ENCODE results near the gene AHRR. TPM values are rescaled to one million over a fixed set of nuclear protein-coding genes. Genes with fewer than 3 reads are reported as not detected.
"Not testable (repeated sequence)": the region's sequence is repeated elsewhere in the genome, so short reads cannot be mapped to it uniquely, and the experiment has no call there.

The AHRR gene
- total RNA-seq, 1 donor from 2014 or later = 23.9 TPM

DNA sequence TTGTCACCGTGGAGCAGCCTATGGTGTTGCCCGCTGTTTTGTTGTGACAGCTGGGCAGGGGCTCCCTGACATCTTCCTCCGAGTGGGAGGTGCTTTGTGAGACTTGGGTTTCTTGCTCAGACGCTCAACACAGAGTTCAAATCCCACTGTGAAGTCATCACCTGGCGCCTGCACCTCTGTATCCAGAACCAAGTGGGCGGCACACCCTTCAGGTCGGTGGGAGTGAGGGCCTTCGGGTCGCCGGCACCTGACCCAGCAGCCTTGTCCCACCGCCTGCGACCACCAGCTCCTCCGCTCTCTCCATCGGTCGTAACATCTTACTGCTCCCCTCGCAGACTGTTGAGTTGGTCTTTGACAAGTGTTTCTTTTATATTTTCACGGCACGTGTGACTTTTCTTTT, 83.9 kb downstream of the AHRR start:
- no peak for DNase-seq (ENCODE audit: extremely low read depth, low read depth, low spot score)

DNA sequence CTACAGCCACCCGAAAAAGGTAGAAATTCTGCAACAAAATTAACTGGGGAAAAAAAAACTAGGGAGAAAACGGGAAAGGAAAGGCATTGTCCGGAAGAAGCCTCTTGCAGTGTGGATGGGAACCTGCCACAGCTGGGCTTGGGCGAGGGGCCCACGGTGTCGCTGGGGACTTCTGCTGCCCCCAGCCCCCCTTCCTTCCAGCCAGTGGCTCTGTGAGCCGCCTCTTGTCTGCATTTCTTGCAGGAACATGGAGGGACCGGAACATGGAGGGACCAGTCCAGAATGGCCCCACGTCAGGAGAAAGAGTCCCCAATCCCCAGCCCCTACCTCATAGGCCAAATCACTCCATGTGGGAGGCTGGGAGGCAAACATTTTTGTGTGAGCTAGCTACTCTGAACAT, 84.5 kb downstream of the AHRR start:
- DNase-seq (ENCODE audit: extremely low read depth, low read depth, low spot score) = no peak

DNA sequence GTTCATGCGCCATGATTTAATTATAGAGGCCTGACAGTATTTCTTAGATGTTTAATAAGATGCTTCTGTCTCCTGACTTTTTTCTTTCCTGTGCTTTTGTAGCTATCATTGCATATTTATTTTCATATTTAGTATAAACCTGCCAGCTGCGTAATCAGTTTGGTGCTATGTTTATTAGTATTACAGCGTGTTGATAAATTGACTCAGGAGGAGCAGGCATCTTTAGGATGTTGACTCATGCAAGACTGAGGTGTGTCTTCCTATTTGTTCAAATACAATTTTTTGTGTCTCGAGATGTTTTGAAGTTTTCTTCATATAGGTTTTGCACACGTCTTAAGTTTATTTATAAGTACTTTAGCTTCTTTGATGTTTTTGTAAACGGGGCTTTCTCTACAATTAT, 85.5 kb downstream of the AHRR start:
- no peak for DNase-seq (ENCODE audit: extremely low read depth, low read depth, low spot score)

DNA sequence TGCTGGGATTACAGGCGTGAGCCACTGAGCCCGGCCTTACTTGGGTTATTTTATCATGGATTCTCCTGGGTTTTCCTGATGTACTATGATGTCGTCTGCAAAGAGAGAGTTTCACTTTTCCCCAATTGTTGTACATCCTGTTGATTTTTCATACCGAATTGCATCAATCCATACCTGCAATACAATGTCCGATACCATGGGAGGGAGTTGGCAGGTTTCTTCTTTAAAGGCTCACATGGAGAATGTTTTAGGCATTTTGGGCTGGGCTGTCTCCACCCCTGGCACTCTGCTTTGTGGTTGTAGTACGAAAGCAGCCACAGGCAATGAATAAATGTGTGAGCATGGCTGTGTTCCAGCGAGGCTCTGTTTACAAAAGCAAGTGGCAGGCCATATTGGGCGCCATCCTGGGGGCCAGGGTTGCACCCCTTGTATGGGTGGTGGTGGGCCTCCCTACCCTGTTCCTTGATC, 86.3 kb downstream of the AHRR start:
- DNase-seq (ENCODE audit: extremely low read depth, low read depth, low spot score) = no peak

DNA sequence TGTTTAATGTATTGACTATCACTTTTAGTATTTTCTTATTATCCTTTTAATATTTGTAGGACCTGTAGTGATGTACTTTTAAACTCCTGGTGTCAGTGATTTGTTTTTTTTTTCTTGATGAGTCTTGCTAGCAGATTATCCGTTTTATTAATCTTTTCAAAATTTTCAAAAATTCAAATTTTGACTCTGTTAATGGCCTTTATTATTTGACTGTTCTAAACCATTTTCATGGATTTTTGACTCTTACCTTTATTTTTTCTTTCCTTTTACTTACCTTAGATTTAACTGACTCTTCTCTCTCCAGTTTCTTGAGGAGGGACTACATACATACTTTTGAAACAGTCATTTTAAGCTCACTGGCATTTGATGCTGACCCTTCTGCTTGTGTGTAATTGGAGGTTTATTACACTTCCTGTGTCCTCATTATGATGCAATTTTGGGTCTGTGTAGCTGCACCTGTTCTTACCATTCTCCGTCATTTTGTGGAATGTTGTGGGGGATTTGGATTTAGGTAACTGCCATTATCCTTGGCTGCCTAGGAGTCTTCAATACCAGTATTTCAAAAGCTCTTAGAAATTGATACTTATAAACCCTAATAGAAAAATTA, 89.5 kb downstream of the AHRR start:
- no peak for DNase-seq (ENCODE audit: extremely low read depth, low read depth, low spot score)

DNA sequence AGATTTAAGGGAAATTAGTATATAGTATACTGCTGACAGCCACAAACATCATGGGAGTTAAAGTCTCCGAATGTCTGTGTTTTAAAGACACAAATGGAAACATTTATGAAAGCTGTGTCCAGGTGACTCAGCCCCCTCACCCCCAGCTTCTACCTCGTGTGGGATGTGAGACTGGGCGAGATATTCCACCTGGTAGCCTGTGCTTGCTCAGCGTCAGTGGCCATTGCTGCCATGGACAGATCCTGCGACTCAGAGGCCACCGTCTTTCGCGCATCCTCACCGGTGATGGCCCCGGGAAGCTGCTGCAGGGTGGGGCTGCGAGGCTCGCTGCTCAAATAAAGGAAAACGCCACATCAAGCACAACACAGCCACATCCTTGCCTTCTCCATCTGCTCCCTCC, 90.2 kb downstream of the AHRR start:
- no peak for DNase-seq (ENCODE audit: extremely low read depth, low read depth, low spot score)

DNA sequence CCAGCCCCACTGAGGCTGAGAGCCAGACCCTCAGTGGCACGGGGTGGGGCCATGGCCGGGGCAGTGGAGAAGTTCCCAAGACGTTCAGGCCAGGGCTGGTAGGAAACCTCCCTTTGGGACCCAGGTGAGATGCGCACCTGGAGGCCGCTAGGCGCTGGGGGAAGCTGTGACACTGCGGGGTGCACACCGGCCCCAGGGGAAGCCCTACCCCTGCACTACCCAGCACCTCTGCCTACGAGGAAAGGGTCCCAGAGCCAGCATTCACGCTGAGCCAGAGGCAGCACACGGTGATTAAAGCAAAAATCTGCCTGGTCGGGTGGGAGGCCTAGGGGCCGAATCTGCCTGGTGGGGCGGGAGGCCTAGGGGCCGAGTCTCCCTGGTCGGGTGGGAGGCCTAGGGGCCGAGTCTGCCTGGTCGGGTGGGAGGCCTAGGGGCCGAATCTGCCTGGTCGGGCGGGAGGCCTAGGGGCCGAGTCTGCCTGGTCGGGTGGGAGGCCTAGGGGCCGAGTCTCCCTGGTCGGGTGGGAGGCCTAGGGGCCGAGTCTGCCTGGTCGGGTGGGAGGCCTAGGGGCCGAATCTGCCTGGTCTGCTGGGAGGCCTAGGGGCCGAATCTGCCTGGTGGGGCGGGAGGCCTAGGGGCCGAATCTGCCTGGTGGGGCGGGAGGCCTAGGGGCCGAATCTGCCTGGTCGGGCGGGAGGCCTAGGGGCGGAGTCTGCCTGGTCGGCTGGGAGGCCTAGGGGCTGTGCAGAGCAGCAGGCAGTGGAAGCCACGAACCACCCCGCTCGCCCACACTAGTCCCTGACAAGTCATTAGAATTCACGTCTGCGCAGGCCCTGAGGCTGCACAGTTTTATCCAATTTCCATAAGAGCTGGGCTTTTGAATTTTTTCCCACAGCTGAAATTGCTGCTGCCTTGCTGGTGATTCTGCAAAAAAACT, 93.7 kb downstream of the AHRR start:
- DNase-seq (ENCODE audit: extremely low read depth, low read depth, low spot score) = not testable (repeated sequence)

DNA sequence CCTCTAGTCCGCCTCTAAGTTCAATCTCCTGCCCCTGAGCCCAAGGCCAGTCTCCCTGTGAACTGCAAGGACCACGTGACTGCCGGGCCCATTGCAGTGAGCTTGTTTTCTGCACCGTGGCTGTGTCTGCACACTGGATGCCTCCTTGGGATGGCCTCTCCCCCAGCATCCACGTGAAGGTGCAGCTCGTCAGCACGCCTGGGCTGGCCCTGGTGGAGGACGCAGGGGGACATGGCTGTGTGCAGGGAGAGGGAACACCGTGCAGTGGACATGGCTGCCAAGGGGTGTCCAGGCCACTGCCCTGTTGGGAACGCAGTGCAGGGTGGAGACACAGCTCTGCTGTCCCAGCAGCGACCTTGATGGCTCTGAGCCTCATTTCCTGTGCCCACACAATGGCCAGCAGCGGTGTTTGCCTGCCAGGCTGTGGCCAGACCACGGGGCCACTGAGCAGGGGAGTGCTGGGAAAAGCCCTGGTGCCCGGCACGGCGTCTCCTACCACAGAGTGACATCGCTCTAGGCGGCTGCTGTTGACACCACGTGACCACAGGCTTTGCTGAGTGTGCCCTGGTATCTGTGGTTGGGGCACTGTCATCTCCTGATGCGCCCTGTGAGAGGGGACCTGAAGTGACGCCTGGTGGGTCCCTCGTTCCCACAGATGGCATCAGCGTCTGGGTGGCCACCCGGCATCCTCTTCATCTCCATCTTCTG, 94.6 kb downstream of the AHRR start:
- no peak for DNase-seq (ENCODE audit: extremely low read depth, low read depth, low spot score)

DNA sequence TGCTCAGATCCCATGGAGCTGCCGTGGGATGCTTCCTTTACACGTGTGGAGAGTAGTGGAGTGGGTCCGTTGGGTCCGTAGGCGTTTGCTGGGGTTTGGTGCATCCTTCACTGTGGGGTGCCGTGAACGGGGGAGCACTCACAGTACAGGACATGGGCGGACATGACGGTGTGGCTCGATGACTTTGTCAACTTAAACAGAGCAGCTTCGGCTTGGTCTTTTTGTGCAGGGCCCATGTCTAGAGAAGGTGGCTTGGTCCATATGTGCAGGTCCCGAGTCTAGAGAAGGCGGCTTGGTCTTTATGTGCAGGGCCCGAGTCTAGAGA, 95.1 kb downstream of the AHRR start:
- DNase-seq (ENCODE audit: extremely low read depth, low read depth, low spot score) = no peak

DNA sequence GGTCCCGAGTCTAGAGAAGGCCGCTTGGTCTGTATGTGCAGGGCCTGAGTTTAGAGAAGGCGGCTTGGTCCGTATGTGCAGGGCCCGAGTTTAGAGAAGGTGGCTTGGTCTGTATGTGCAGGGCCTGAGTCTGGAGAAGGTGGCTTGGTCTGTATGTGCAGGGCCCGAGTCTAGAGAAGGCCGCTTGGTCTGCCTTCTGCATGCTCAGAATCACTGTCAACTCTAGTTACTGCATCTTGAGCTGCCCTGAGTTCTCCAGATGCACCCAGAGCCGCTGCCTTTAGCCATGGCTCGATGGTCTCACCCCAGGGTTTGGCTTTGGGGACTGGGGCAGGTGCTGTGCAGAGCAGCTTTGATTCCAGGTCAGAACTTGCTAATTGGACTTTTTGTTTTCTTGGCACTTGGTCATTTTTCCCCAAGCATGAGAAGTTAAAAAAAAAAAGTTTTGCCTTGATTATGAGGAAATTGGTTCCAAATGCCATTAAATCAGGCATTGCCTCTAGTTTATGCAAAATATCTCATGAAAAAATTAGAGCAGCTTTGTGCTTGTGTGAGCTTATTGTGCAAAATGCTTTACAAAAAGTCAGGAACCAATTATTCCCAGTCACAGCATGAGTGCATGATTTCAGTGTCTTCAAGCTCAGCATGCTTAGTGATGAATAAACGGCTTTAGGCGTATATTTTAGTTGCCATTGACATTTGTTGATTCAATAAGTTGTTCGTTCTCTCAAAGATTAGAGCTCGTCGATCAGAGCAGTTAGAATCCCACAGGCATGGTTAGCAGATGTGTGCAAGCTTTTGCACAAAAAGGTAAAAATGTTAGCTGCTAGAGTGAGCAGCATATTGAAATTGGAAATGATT, 96.0 kb downstream of the AHRR start:
- no peak for DNase-seq (ENCODE audit: extremely low read depth, low read depth, low spot score)

DNA sequence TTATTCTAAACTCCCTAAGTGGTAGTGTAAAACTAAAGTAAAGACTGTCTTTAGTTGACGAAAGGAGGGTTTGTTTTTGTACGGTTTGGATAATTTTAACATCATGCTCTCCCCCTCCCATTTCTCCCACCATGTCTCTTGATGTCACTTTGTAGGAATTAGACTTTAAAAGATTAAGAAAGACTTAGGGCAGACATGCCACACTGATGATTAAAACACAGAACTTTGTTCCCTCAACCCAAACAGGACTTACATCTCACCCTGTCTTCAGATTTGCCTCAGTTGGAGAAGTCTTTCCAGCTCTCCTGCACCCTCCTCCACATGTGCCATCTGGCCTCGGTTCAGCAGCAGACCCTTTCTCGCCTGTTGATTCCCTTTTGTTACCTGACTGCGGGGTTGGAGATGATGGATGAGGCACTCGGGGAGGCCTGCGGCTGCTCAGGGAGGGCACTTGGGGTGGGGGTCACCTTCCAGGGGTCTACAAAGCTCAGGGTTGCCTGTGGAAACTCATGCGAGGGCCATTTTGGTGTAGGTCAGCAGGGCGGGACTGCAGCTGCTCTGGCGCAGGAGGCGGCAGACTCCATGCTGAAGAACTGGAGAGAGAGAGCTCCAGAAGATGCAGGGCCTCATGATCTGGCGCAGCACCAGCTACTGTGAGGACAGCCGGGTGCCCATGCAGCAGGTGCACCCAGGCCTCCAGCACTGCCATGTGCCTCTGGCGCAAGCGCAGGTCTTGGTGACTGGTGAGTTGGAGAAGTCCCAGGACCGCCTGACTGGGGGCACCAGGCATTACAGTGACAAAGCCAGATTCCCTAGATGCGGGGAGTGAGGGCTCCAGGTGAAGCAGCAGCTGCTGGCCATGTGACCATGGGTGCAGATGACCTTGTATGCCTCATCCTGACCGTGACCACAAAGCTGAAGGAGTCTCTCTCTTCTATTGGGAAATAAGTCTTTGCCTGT, 96.9 kb downstream of the AHRR start:
- no peak for DNase-seq (ENCODE audit: extremely low read depth, low read depth, low spot score)

DNA sequence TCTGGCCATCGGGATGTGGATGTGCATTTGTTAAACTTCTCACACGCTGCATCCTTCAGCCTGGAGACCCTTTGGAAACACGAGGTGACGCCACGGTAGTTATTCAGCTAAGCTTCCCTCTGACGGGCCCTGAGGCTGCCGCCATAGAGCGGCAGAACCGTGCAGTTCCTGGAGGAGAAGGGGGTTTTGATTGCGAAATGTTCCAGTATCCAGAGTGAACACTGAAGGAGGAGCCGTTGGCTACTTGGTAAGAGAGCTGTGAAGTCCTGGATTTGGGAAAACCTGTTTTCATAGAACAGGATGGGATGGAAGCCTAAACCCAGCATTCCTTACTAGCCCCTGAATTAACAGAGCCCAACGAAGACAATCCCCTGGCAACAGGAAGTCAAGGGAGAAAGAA, 98.5 kb downstream of the AHRR start:
- no peak for DNase-seq (ENCODE audit: extremely low read depth, low read depth, low spot score)

DNA sequence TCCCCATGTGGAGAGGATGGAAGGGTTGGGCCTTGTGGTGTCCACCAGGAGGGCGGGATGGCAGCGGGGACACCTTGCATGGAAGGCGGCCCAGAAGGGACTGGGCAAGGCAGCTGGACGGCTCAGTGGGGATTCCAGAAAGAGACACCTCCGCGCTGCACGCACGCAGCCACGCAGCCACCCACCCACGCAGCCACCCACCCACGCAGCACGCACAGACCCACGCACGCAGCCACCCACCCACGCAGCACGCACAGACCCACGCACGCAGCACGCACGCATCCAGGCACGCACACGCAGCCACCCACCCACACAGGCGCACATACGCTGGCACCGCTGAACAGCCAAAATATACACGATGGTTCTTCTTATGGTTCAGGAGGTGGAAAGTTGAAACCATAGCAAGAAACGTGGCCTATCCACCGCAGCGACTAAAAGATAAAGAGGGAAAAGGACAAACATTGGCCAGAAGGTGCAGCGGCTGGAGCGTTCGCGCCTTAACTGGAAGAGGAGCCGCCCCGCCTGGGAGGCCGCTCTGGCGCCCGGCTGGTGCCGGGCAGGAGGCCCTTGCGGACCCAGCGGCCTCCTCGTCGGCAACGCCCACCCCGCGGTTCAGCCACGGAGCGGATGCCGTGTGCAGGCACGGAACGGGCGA, 99.2 kb downstream of the AHRR start:
- no peak for DNase-seq (ENCODE audit: extremely low read depth, low read depth, low spot score)

DNA sequence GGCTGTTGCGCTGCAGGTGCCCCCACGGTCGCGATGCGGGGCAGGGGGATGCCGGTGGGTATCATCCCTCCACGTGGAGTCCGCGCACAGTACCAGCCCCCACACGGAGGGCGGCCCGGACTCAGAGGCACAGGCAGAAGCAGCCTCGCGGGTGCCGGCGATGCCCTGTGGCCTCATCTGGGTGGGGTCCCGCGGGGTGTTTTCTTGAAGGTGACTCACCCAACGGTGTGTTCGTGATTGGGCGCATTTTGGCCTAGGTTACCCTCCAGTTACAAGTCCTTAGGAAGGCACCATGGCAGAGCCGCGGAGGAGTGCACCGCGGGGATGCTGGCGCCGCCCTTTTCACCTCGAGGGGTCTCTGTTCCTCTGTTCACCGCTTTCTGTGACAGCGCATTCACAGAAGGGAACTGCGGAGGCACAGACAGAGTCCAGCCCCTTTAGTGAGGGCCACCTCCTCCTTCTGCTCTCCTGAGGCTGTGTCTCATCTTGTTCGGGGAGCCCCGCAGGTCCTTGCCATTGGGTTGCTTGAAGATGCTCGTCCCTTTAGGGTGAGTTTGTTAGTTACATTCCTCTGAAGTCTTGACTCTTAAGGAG, 99.9 kb downstream of the AHRR start:
- no peak for DNase-seq (ENCODE audit: extremely low read depth, low read depth, low spot score)

DNA sequence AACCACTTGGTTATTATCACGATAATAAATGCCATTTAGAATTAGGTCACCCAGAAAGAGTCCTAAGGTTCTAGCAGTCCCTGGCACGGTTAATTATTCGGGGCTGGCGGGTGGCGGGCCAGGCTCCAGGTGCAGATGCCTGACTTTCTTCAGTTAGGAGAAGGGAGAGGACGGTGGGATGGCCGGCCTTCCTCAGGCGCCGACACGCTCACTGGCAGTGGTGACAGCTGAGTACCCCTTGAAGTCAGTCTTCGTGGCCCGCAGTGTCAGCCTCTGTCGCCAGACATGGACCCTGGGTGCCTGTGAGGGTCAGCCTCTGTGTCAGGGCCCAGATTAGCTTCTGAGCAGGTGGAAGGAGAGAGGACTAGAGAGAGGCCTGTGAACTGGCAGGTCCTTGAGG, 100.4 kb downstream of the AHRR start:
- DNase-seq (ENCODE audit: extremely low read depth, low read depth, low spot score) = no peak

DNA sequence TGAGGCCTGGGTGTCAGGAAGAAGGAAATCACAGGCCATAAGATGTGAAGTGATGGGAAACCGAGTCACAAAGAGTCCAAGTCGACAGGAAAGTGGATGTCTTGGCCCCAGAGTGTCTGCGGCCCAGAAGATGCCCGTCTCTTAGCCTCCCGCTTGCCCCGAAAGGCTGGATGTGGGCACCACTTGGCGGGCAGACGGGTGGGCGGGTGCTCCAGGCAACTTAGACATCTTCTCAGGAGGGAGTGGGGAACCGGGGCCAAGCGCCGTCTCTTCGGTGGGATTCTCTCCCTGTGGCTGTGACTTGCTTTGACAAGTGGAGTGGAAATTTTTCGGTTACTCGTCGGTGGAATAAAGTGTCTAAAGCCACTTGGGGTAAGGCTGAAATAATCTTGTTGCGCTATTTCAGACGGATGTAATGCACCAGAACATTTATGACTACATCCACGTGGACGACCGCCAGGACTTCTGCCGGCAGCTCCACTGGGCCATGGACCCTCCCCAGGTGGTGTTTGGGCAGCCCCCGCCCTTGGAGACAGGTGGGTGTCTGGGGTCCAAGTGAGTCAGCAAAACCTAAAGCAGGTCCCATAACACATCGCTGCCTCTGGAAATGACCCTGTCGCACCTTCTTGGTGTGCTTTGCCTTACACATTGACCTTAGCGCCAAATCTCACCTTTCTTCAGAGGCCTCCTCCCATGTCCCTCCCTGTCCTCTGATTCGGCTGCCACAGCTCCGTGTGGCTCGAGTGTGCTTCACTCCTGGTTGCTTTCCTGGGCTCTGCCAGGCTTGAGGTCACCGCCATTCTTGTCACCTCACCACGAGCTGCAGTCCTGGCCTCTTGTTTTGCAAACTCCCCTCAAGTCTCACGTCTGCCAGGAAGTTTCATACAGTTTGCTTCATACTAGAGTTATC, 101.1 kb downstream of the AHRR start:
- no peak for DNase-seq (ENCODE audit: extremely low read depth, low read depth, low spot score)

DNA sequence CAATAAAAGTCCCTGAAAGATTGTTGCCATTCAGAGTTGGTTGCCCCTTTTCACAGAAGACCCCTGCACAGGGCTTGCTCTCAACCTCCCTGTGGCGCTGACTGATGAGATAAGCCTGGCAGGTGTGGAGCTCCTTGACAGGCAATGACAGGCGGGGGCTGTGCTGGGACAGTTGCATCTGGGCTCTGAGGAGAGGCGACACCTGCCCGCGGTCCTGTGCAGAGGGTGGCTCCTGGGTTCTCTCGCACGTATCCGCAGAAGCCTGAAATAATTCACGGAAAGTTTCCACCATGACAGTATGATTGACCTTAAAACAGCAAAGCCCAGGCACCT, 101.7 kb downstream of the AHRR start:
- DNase-seq (ENCODE audit: extremely low read depth, low read depth, low spot score) = no peak
